GM18517 (cell line): ENCODE measurements around the gene RARG.

ENCODE experiments used
- ATAC-seq: cut with Tn5 transposase; IDR thresholded peaks from one replicate; pipeline ENCODE4 v1.9.1; 2021; ENCODE audit warnings: mild to moderate bottlenecking, moderate library complexity; ENCODE audit not compliant: unreplicated experiment

Gene RARG

GRCh38 chr12:53224061-53224896 lies 7.7 kb downstream of the RARG start:
- ATAC-seq = no peak

DNA sequence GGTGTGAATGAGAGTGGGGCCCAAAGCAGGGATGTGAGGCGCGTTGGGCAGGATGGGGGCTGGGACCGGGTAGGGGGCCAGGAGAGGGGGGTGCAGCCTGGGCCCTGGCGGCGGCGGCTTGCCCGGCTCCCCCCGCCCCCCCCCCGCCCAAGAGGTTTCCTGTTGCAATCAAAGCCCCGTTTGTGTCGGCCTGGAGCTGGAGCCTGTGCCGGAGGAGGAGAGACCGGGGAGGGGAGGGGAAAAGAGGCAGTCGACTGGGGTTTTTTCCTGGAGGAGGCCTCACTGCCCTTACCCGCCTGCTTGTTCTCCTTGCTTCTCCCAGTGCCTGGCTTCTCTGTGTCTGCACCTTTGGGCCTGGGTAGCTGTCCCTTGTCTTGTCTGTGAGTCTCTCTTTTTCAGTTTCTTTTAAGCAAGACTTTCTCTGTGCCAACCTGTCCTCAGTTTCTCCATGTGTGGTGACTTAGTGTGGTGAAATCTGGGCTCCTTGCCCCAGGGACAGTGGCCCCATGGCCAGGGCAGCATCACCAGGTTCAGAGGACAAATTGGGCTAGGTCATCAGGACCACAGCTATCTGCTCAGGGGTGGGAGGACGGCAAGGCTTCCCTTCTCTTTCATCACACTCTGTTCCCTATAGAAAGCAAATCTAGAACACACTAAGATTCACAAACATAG lies 8.5 kb downstream of the RARG start:
- no peak for ATAC-seq

GRCh38 chr12:53222806-53223261 lies 9.2 kb downstream of the RARG start:
- no peak for ATAC-seq

GRCh38 chr12:53222170-53222721 lies 9.8 kb downstream of the RARG start:
- ATAC-seq = no peak

GRCh38 chr12:53221203-53222080 lies 10.6 kb downstream of the RARG start:
- no peak for ATAC-seq

DNA sequence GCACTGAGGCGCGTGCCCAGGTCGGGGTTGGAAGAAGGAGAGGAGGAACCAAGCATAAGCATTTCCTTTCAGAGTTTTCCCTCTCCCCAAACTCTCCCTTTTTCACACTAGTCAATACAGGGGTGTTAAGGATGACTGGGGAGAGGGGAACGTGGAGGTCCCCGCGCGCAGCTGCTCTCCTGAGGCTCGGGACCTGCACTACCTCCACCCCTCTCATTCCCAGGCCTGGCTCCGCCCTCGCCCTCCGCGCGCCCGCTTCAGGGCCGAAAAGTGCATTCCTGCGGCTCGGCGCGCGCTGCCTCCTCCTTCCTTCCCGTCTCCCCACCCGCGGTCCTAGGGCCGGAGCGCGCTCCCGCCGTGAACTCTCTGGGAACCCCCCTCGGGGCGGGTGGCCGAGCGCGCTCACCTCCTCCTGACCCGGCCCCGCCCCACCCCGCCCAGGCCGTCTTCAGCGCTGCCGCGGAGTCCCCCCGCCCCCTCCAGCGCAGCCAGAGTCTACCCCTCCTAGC lies 11.3 kb downstream of the RARG start:
- ATAC-seq = no peak

- no peak for ATAC-seq
These were observed 11.9 kb downstream of the RARG start for GRCh38 chr12:53219956-53220693.

GRCh38 chr12:53219292-53219955 lies 12.6 kb downstream of the RARG start:
- ATAC-seq = no peak

- ATAC-seq = no peak
These were observed 13.3 kb downstream of the RARG start for GRCh38 chr12:53218551-53219291.

- no peak for ATAC-seq
These were observed 14.1 kb downstream of the RARG start for GRCh38 chr12:53217931-53218307.

DNA sequence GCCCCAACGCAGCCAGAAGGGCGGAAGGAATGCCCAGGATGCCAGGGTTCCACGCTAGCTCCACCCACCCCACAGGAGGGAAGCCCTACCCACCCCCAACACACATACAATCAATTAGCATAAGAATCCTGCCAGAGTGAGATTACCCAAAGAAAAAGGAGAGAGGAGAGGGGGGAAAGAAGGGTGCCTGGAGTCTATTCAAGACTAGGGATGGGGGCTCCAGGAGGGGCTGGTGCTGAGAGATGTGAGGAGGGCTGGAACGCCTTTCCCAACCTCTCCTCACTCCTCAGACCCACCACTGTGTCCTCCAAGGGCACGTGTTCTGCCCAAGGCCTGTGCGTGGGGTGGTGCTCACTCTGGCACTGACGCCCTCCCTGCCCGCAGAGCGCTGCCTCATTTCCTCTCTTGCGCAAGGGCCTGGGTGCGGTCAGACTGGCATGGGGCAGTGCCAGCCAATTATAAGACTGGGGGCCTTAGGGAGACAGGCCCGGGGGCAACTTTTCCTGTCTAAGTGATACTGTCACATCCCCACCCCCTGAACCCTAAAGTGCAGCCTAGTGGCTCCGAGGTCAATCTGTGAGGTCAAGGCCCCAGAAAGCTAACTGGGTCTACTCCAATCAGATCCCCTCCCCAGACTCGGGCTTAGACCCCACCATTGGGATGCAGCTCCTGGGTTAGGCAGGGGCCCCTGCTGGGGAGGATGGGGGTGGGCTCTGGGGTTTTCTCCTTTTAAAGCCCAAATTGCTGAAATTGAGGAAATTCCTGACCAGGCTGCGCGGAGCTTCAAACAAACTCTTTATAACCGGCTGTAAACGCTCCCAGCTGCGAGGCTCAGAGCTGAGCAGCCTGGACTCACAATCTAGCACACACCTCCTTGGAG lies 14.7 kb downstream of the RARG start:
- no peak for ATAC-seq

GRCh38 chr12:53215497-53215896 lies 16.5 kb downstream of the RARG start:
- no peak for ATAC-seq

DNA sequence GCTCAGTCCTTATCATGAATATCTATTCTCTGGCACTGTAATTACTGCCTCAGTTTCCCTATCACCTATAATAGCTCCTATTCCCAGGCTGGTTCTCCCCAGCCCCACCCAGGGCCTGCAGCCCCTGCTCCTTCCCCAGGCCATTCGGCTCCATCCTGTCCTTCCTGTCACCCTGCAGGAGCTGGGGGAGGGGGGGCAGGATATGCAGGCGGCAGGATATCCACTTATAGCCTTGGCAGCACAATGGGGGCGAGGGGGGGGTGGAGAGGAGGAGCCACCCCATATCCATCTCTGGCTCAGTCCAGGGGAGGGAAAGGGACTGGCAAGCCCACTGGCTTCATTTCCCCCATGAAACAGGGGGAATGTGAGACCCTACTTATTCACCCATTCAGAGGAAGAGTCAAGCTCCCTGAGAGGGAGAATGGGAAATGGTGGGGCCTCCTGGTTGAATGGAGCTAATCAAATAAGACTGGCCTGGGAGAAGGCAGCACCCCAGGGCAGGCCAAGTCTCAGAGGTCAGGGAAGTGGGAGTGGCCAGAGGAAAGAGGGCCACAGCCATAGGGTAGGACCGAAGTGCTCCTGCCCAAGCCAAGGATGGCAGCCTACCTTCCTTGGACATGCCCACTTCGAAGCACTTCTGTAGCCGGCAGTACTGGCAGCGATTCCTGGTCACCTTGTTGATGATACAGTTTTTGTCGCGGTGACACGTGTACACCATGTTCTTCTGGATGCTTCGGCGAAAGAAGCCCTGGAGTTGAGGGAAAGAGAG lies 17.1 kb downstream of the RARG start:
- ATAC-seq = no peak

- ATAC-seq = no peak
These were observed 17.8 kb downstream of the RARG start for GRCh38 chr12:53214221-53214620.

- ATAC-seq = no peak
These were observed 18.7 kb downstream of the RARG start for GRCh38 chr12:53213348-53213747.

DNA sequence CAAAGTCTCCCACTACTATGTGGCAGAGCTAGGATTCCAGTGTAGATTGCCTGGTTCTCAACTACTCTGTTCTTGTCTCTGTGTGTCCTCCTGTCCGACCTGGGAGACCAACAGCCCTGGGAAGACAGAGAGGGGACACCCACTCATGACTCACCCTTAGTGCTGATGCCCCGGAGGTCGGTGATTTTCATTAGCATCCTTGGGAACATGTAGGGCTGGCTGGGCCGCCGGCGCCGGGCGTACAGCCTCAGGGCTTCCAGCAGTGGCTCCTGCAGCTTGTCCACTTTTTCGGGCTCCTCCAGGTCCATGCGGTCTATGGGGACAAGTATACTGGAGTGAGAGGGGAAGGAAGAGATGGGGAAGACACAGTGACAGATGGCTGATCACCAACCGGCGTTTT lies 19.1 kb downstream of the RARG start:
- ATAC-seq = no peak
